Osteoblast (primary cell): ENCODE data around the gene DHX58. TPM values are rescaled to one million over a fixed set of nuclear protein-coding genes. Genes with fewer than 3 reads are reported as not detected.

Experiments
- DNase-seq: peaks from one replicate; pipeline ENCODE4 v3.0.0; 2011; ENCODE audit warnings: low spot score, mixed read lengths; ENCODE audit not compliant: insufficient read length; ENCODE audit errors: missing footprints
- H2AFZ ChIP-seq: 2 replicates; pipeline ENCODE4 v1.6.0; 2011; ENCODE audit warnings: mild to moderate bottlenecking, low read length
- H3K27ac ChIP-seq: 2 replicates; pipeline ENCODE4 v1.5.1; 2011; ENCODE audit warnings: mild to moderate bottlenecking, low read depth, low read length, moderate library complexity
- H3K27me3 ChIP-seq: 2 replicates; pipeline ENCODE4 v1.6.0; 2012; ENCODE audit warnings: mild to moderate bottlenecking, control low read depth, inconsistent platforms, low read length, moderate library complexity; ENCODE audit not compliant: insufficient read depth
- H3K36me3 ChIP-seq: 2 replicates; pipeline ENCODE4 v1.5.1; 2011; ENCODE audit warnings: mild to moderate bottlenecking, low read length, control low read depth, moderate library complexity; ENCODE audit not compliant: insufficient read depth
- H3K4me1 ChIP-seq: 2 replicates; pipeline ENCODE4 v1.5.1; 2011; ENCODE audit warnings: mild to moderate bottlenecking, low read length, control low read depth, moderate library complexity; ENCODE audit not compliant: insufficient read depth
- H3K4me2 ChIP-seq: 2 replicates; pipeline ENCODE4 v1.6.0; 2011; ENCODE audit warnings: mild to moderate bottlenecking, low read length; ENCODE audit not compliant: insufficient read depth
- H3K4me3 ChIP-seq: fragments of 200-600 bp; sonication (generic); 3 replicates; pipeline ENCODE4 v1.5.1; 2012; ENCODE audit warnings: mild to moderate bottlenecking, low read length, inconsistent platforms; ENCODE audit not compliant: insufficient read depth
- H3K79me2 ChIP-seq: 2 replicates; pipeline ENCODE4 v1.6.0; 2012; ENCODE audit warnings: mild to moderate bottlenecking, low read length, control low read depth, inconsistent platforms; ENCODE audit not compliant: insufficient read depth
- H3K9me3 ChIP-seq: 2 replicates; pipeline ENCODE4 v1.5.1; 2011; ENCODE audit warnings: low read depth, low read length, control low read depth
- H4K20me1 ChIP-seq: 2 replicates; pipeline ENCODE4 v1.6.0; 2012; ENCODE audit warnings: mild to moderate bottlenecking, low read length, control low read depth; ENCODE audit not compliant: insufficient read depth
- total RNA-seq: library from RNA; depleted of rRNA; stranded (reverse); fragments of >200 nt; gene quantifications from 2 replicates; pipeline ENCODE4 v1.2.3, GENCODE V29; 2012
- TF ChIP-seq, protein P1 (sequence below): IDR thresholded peaks from 2 replicates; pipeline ENCODE4 v1.5.1; 2011; ENCODE audit warnings: mild to moderate bottlenecking, low read depth, low read length, moderate library complexity; ENCODE audit errors: extremely low read depth

The DHX58 gene
- total RNA-seq, 1 donor, result 18.5 TPM

DNA sequence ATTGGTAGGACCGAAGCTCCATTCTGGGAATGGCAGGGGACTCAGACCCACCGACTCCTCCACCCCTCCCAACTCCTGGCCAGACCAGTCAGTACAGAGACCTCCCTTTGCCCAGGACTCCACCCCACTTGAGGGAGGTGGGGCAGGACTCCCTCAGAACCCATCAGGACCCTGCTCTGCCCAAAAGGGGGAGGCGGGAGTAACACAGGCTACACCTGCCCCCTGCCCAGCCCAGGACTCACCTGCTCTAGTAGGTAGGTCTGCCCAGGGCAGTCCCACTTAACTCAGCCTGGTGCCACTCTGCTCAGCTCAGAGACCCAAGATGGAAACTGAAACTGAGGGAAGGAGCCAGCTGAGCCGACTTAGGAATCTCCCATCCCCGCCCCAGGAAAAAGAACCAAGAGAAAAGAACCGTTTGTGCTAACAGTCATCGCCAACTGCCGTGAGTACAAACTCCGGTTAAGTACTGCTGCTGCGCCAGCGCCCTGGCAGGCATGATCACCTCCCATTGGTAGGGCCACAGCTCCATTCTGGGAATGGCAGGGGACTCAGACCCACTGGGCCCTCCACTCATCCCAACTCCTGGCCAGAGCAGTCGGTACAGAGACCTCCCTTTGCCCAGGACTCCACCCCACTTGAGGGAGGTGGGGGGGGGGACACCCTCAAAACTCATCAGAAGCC is 503 bp downstream of the DHX58 start:
- H3K4me2 ChIP-seq, result peak overlapping the region; percentile 96
- H3K79me2 ChIP-seq, result no peaks in the 10 kb centered on the region
- H3K4me3 ChIP-seq, result peak overlapping the region; percentile 82
- no peaks in the 10 kb centered on the region for H3K27me3 ChIP-seq
- peak overlapping the region; percentile 78 for H2AFZ ChIP-seq
- H3K36me3 ChIP-seq, result peaks cover 19% of the 10 kb centered on the region
- TF ChIP-seq, protein P1, sequence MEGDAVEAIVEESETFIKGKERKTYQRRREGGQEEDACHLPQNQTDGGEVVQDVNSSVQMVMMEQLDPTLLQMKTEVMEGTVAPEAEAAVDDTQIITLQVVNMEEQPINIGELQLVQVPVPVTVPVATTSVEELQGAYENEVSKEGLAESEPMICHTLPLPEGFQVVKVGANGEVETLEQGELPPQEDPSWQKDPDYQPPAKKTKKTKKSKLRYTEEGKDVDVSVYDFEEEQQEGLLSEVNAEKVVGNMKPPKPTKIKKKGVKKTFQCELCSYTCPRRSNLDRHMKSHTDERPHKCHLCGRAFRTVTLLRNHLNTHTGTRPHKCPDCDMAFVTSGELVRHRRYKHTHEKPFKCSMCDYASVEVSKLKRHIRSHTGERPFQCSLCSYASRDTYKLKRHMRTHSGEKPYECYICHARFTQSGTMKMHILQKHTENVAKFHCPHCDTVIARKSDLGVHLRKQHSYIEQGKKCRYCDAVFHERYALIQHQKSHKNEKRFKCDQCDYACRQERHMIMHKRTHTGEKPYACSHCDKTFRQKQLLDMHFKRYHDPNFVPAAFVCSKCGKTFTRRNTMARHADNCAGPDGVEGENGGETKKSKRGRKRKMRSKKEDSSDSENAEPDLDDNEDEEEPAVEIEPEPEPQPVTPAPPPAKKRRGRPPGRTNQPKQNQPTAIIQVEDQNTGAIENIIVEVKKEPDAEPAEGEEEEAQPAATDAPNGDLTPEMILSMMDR, result no peak
- peak; percentile 98 for DNase-seq
- H4K20me1 ChIP-seq, result peaks cover 5% of the 10 kb centered on the region
- H3K4me1 ChIP-seq, result peaks cover 12% of the 10 kb centered on the region
- no peaks in the 10 kb centered on the region for H3K9me3 ChIP-seq
- H3K27ac ChIP-seq, result peak overlapping the region; percentile 56

DNA sequence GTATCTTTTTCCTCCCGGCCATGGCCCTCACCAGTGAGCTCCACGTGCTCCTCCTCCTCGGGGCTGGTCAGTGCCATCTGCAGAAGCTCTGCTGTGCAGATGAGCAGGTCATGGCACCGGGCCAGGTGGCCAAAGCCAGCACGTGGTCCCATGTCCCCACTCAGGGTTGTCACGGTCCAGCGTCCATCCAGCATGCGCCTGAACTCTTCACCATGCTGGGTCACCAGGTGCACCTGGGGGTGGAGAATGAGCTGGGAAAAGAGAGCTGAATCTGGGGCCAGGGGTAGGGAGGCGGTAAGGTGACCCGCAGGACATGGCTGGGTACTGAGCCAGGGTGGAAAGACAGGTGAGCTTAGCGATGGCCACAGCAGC is 1.3 kb downstream of the DHX58 start:
- no peaks in the 10 kb centered on the region for H3K79me2 ChIP-seq
- peaks cover under 1% of the 10 kb centered on the region for H4K20me1 ChIP-seq
- H3K4me3 ChIP-seq, result peak overlapping the region; percentile 82
- H3K4me2 ChIP-seq, result peak overlapping the region; percentile 96
- H3K36me3 ChIP-seq, result peaks cover 13% of the 10 kb centered on the region
- DNase-seq, result no peak
- no peaks in the 10 kb centered on the region for H3K27me3 ChIP-seq
- H3K9me3 ChIP-seq, result no peaks in the 10 kb centered on the region
- TF ChIP-seq, protein P1, result no peak
- no peak overlapping the region for H3K27ac ChIP-seq
- H2AFZ ChIP-seq, result no peak overlapping the region
- H3K4me1 ChIP-seq, result peaks cover 12% of the 10 kb centered on the region

DNA sequence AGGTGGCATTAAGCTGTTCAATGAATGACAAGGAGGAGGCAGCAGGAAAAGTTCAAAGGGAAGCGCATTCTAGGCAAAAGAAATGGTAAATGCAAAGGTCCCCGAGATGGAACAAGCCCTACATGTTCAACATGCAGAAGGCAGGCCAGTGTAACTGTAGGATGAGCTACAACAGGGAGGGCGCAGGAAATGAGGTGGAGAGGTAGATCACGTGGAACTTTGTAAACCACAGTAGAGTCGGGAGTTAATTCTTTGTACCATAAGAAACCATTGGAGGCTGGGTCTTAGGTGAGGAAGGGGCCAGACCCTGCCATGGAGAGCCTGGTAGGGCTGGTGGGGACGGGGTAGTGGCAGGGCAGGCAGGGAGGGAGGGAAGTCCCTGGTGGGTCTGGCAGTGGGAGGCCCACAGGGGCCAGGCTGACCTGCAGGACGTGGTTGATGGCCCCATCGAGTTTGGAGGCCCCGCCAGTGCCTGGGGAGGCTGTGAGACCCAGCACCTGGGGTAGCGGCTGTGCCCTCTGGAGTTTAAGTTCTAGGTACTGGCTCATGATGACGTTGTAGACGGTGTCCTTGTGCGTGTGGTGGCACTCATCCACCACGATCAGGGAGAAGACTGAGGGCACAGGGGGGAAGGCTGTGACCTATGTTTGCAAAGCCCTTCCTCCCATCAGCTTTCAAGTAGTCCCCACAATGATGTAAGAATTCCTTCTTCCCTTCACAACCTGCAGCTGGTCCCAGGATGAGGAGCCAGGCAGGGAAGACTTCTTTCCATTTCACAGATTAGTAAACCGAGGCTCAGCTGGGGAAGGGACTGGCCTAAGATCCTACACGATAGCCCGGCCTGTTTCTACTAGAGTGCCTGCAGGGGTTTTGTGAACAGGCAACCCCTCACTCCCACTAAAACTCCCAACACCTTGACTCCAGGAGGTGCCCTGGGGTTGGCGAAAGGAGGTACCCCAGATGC is 1.9 kb downstream of the DHX58 start:
- Histone ChIP-seq H3K27me3 (no peaks in the 10 kb centered on the region), H3K9me3 (no peaks in the 10 kb centered on the region)

More for the DNA sequence above, 1.9 kb downstream of the DHX58 start:
- Histone ChIP-seq H3K27ac (no peak overlapping the region), H3K4me2 (no peak overlapping the region), H3K4me3 (no peak overlapping the region), H2AFZ (no peak overlapping the region), H3K36me3 (peaks cover 9% of the 10 kb centered on the region), H4K20me1 (no peaks in the 10 kb centered on the region), H3K79me2 (no peaks in the 10 kb centered on the region), H3K4me1 (peaks cover 12% of the 10 kb centered on the region)
- no peak for DNase-seq
- TF ChIP-seq, protein P1, result no peak
